Stimulated activated CD4-positive, alpha-beta T cell treated with anti-CD3 and anti-CD28 coated beads, Interleukin-15, amount 100 ng/mL, for 24 hours (primary cell): Measurements from ENCODE around the gene TUBGCP2.

Source experiments
- DNase-seq: peaks from one replicate; pipeline ENCODE4 v3.0.0-alpha.2; 2020

TUBGCP2 gene

GRCh38 chr10:133261726-133262325 lies 46.8 kb downstream of the TUBGCP2 start:
- peak; percentile 90 for DNase-seq

- DNase-seq: peak; percentile 78
Observed at GRCh38 chr10:133260895-133261725, 47.6 kb downstream of the TUBGCP2 start.

- no peak for DNase-seq
Observed at GRCh38 chr10:133259602-133259989, 49.1 kb downstream of the TUBGCP2 start.

DNA sequence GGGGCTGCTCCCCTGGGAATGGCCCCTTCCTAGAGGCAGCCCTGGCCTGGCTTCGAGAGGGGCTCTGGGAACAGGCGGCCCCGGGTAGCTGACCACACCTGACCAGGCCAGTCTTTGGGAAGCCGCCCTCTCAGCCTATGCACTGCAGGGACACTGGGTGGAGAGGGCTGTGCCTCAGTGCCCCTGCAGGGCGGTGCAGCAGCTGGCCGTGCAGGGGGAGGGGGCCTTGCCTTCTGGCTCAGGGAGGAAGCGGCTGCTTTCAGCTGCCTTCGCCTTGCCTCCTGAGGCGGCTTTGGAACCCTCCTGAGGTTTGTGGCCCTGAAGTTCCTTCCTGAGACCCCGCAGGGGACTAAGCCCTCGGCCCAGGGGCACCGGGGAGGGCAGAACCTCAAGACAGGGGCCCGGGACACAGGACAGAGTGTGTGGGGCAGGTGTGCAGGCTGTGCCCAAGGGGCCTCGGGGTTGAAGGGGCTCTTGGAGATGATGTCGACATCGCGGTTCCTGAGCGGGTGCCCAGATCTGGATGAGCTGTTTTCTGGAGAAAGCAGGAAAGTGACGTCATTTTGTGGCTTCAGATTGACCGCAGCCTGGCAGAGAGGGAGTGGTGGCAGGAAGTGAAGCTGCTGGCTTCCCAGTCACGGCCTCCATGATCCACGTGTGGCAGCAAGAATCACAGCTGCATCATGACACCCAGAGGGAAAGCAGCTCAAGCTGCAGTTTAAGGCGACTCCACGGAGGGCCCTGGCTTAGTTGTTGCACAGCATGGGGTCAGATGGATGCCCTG lies 49.7 kb downstream of the TUBGCP2 start:
- DNase-seq: peak; percentile 95

DNA sequence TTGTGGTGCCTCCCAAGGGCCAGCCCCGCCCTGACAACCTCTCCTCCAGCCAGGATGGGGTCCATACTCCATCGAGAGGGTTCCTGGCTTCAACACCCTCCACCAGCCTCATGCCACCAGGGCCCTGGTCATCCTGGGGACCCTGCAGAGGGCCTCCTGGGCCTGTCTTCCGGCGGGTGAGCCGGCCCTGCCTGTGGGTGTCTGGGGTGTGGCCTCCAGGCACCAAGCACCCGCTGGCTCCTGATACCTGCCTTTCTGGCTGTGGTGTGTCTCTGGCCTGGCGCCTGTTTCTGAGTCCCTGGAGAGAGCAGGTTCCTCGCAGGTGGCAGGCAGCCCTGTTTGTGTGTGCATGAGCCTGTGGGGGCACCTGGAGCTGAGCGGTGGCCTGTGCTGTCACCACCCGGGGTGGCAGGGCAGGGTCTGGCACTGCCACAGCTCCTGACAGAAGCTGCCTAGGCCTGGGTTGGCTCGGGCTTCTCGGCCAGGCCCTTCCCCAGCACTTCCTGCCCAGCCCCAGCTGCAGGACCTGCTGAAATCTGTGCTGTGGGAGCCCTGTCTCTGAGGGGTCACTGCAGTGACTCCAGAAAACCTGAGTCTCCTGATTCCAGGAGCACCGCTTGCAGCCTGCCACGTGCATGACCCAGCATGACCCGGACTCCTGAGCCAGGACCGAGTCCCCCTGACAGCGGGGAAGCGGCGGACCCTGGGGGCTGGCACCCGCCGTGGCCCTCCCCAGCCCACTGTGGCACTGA lies 50.4 kb downstream of the TUBGCP2 start:
- peak; percentile 65 for DNase-seq

DNA sequence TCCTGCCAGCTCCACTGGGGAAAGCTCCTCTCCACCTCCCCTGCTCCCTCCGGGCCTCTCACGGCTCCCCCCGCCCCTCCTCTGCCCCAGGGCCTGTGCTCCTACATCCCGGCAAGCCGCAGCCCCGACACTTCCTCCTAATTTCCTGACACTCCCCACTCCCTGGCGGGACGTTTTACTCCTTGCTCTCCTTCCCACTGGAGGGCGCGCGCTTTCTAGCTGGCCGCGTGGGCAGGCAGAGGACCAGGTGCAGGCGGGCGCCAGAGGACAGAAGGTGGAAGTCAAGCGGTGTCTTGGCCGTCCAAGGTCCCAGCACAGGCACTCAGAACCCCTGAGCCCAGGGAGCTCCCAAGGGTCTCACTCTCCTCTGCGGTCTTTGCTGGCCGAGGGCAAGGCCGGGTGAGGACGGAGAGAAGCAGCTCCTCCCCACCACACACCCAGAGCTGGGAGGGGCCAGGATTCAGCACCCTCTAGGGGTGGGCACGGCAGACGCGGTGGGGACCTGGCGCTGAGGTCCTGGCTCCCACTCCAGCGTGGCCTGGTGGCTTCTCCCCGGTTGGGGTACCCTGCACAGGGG lies 51.1 kb downstream of the TUBGCP2 start:
- DNase-seq: peak; percentile 49

GRCh38 chr10:133255323-133255722 lies 53.3 kb downstream of the TUBGCP2 start:
- DNase-seq: no peak

GRCh38 chr10:133254421-133255120 lies 54.1 kb downstream of the TUBGCP2 start:
- no peak for DNase-seq

DNA sequence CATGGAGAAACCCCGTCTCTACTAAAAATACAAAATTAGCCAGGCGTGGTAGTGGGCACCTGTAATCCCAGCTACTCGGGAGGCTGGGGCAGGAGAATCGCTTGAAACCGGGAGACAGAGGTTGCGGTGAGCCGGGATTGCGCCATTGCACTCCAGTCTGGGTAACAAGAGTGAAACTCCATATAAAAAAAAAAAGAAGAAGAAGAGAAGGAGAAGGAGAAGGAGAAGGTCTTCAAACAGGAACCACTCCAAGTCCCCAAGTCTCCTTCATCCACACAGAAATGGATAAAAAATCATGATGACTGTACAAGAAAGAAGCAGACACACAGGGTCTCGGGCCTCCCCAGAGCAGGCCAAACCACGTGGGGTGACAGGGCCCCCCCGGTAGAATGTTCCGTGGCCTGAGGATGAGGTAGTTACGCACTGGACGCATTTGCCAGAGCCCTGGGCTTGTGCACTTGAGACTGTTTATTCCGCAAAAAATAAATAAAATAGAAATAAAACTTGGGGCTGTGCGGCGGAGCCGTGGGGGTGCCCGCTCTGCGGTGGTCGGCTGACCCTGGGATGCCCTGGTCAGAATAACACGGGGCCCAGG lies 55.2 kb downstream of the TUBGCP2 start:
- DNase-seq: no peak

GRCh38 chr10:133252223-133252552 lies 56.5 kb downstream of the TUBGCP2 start:
- no peak for DNase-seq

DNA sequence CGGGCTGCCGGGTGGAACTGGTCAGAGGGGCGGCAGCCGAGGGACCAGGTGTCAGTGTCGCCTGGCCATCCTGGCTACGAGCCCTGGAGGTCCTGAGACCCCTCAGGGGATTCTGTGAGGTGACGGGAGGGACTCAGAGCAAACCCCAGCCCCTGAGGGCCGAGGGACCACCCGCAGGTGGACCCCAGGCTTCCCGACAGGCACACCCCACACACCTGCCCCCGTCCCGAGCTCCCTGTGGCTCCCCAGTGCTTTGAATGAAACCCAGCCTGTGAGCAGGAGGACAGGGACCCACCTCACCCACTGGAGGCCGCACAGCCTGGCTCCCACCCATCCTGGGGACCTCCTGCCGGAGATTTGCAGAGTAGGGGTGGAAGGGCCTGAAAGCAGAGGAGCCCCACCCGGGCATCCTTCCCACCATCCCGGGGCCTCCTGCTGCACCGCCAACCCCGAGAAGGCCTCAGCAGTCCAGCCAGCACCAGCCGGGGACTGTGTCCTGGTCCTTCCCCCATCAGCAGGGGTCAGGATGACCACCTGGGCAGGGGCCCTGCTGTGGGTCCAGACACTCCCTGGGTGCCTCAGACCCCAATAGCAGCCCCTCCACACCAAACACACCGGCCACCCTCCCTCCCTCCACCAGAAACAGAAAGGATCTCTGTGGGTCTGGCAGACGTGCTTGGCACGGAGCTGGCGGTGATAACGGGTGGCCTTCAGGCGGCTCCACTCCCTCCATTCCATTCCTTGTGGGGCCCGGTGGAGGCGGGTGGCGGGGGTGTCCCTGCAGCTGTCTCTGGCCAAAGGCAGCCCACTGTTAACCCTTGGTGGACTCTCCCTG lies 57.1 kb downstream of the TUBGCP2 start:
- DNase-seq: no peak

DNA sequence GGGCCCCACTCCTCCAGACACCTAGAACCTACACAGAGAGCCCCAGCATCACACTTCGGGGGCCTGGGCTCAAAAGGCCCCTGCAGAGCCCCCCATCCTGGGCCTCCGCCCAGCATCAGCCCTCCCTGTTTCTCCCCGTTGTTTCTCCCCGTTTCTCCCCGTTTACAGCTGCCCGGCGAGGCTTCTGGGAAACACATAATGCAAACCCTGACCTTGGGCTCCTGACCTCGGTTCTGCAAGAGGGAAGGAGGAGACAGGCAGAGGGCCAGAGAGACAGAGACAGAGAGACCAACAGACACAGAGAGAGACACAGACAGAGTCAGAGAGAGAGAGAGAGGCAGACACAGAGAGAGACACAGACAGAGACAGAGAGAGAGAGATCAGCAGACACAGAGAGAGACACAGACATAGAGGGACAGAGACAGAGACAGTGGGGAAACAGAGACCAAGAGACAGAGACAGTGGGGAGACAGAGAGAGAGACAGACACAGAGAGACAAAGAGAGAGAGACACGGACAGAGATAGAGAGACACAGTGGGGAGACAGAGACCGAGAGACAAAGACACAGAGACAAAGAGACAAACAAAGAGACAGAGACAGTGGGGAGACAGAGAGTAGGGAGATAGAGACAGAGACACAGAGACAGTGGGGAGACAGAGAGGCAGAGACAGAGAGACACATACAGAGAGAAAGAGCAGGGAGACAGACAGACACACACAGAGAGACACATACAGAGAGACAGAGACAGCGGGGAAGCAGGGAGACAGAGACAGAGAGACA lies 58.5 kb downstream of the TUBGCP2 start:
- no peak for DNase-seq

GRCh38 chr10:133249094-133249780 lies 59.4 kb downstream of the TUBGCP2 start:
- DNase-seq: no peak

DNA sequence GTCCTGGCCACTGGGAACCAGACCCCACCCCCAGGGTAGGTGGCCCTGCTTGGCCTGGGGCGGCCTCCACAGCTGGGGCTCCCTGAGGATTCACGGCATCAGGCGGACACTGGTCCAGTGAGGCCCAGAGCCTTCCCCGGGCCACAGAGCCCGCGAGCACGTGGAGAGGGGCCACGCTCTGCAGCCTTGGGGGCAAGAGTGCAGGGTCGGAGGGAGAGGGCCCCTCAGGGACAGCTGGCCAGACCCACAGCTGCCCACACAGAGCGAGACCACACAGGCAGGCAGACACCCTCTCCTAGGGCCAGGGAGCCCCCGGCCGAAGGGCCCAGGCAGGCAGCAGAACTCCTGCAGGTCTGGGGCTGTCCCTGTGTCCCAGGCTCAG lies 60.3 kb downstream of the TUBGCP2 start:
- no peak for DNase-seq

DNA sequence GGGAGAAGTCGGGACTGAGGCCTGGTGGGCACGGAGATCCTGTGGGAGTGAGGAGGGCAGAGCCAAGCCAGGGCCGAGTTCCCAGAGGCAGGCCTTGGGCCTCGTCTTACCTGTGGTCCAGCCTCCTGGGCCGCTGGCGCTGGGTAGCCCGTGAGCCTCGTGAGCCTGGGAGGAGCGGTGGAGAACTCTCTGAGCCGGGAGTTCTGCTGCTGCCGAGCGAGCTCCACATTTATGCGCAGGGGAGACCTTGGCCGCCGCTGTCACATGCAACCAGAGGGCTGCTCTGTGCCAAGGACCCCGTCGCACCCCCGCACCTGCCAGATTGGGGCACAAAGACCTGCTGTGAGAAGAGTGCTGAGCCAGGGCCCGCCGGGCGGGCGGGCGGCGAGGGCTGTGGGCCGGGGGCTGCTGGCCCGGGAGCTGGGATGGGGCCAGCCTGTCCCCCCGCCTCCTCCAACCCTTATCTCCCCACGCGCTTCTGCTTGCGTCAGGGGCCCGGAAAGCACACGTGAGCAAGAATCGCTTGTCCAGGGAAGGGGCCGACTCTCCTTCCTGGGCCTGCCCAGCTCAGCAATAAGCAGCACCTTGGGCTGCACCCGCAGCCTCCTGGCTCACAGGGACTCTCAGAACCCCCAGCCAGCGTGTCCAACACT lies 60.9 kb downstream of the TUBGCP2 start:
- no peak for DNase-seq

DNA sequence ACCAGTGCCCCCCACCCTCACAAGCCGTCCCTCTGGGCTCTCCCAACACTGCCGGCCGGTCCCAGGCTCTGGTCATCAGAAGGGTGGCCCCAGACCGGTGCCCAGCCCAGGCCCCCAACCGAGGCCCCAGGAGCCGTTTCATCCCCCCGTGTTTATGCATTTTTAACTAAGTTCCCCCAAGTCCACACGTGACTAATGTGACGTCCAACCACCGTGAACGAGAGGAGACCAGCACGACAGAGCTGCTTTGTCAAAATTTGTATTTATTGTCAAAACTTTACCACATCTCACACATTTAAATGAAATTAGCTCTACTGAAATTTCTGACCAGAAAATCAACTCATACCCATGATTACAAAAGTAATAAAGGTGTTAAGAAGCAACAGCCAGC lies 62.4 kb downstream of the TUBGCP2 start:
- DNase-seq: no peak

DNA sequence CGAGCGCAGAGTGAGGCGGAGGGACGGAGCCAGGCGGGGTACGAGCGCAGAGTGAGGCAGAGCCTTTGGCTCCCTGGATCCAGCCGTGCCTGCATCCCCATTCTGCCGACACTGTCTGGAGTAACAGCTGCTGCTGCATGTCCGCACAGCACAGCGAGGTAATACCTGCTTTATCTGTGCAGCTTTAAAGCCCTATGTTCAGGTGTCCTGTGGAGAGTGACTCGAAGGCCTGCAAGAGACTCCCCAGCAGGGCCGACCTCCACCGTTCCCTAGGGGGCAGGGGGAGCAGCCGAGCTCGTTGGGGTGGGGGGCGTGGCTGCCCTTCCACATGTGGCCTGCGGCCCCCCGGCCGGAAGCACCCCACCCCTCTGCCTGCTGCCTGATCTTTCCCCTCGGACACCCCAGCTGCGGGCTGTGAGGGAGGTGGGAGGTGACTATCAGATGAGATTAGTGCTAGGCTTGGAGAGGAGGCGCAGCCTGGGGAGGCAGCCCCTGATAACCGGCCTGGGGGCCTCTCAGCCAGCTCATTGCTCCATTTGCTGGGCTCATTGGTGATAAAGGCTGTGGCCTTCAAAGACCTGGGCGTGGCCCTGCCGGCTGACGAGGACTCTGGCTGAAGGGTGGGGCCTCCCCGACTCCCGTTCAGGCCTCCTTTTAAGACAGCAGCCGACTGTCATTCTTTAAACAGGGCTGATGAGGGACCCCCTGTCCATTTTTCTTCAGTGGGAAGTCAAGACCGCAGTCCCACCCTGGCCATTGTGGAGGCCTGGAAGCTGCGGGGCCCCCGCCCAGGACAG lies 63.0 kb downstream of the TUBGCP2 start:
- DNase-seq: no peak

GRCh38 chr10:133243593-133243992 lies 65.1 kb downstream of the TUBGCP2 start:
- no peak for DNase-seq
